GM18951 (cell line): Measurements from ENCODE around the gene RPL3.

Experiments
- POLR2A ChIP-seq: IDR thresholded peaks from 4 replicates; pipeline ENCODE4 v1.6.1; 2011; ENCODE audit warnings: mild to moderate bottlenecking; ENCODE audit not compliant: insufficient read length, insufficient read depth; ENCODE audit errors: extremely low read depth
- in situ Hi-C: fragments of 300-500 bp; cut with MboI; formaldehyde crosslinking; loops from one replicate; pipeline ENCODE4 v1.12.0; 2022; ENCODE audit warnings: low sequenced_read_pairs, mixed read lengths, inconsistent platforms; ENCODE audit not compliant: unreplicated experiment

The RPL3 gene

GRCh38 chr22:39263626-39264348 is 55.6 kb downstream of the RPL3 start:
- TF ChIP-seq POLR2A, result no peak
- in situ Hi-C loops, result no loop called here
